Smooth muscle cell (in vitro differentiated cells): Measurements from ENCODE around the gene EHMT1. TPM values are rescaled to one million over a fixed set of nuclear protein-coding genes. Genes with fewer than 3 reads are reported as not detected.

Source experiments
- DNase-seq: peaks from one replicate; lab custom pipeline; 2025; ENCODE audit not compliant: unreplicated experiment; lab: John Stamatoyannopoulos, UW
- H2AFZ ChIP-seq: fragments of 200-600 bp; sonication (generic); 2 replicates; pipeline ENCODE4 v1.6.0; 2016; ENCODE audit warnings: antibody characterized with exemption, low read depth, mild to moderate bottlenecking
- H3F3A ChIP-seq: fragments of 200-600 bp; sonication (generic); 2 replicates; pipeline ENCODE4 v1.6.0; 2017; ENCODE audit warnings: antibody characterized with exemption, low read depth
- H3K27ac ChIP-seq: fragments of 200-600 bp; sonication (generic); 2 replicates; pipeline ENCODE4 v1.5.1; 2016; ENCODE audit warnings: low read depth, mild to moderate bottlenecking
- H3K27me3 ChIP-seq: fragments of 200-600 bp; sonication (generic); 2 replicates; pipeline ENCODE4 v1.6.1; 2016; ENCODE audit warnings: low read depth, mild to moderate bottlenecking
- H3K36me3 ChIP-seq: fragments of 200-600 bp; sonication (generic); 2 replicates; pipeline ENCODE4 v1.5.1; 2016; ENCODE audit warnings: low read depth
- H3K4me1 ChIP-seq: fragments of 200-600 bp; sonication (generic); 2 replicates; pipeline ENCODE4 v1.5.1; 2016; ENCODE audit warnings: low read depth
- H3K4me2 ChIP-seq: fragments of 200-600 bp; sonication (generic); 2 replicates; pipeline ENCODE4 v1.6.0; 2016; ENCODE audit warnings: mild to moderate bottlenecking
- H3K4me3 ChIP-seq: fragments of 200-600 bp; sonication (generic); 2 replicates; pipeline ENCODE4 v1.5.1; 2016; ENCODE audit warnings: mild to moderate bottlenecking
- H3K79me2 ChIP-seq: fragments of 200-600 bp; sonication (generic); 2 replicates; pipeline ENCODE4 v1.6.0; 2016; ENCODE audit warnings: low read depth, mild to moderate bottlenecking
- H3K9ac ChIP-seq: fragments of 200-600 bp; sonication (generic); 2 replicates; pipeline ENCODE4 v1.6.0; 2016; ENCODE audit warnings: low read depth
- H3K9me3 ChIP-seq: fragments of 200-600 bp; sonication (generic); replicated peaks from 2 replicates; pipeline ENCODE4 v1.5.1; 2016; ENCODE audit warnings: low read depth
- H4K20me1 ChIP-seq: fragments of 200-600 bp; sonication (generic); 2 replicates; pipeline ENCODE4 v1.6.0; 2016; ENCODE audit warnings: low read depth
- WGBS: methylation state at CpG from one replicate; pipeline ENCODE4 v1.1.7; 2016; ENCODE audit warnings: low lambda C conversion rate; 5-methylcytosine and 5-hydroxymethylcytosine counted together
- polyA plus RNA-seq: library from polyadenylated mRNA; unstranded; fragments of >200 nt; fragmentation: Nextera tagmentation; extraction: Ambion mirVana; gene quantifications from 2 replicates; pipeline ENCODE4 v1.2.1, GENCODE V29; 2016
- total RNA-seq: library from RNA; depleted of rRNA; stranded (reverse); fragments of >200 nt; gene quantifications from 2 replicates; pipeline ENCODE4 v1.2.3, GENCODE V29; 2014
- TF ChIP-seq, protein P1 (sequence below): fragments of 200-600 bp; sonication (generic); IDR thresholded peaks from 2 replicates; pipeline ENCODE4 v1.5.1; 2017; ENCODE audit warnings: borderline replicate concordance, mild to moderate bottlenecking, antibody characterized with exemption; ENCODE audit not compliant: insufficient read depth, poor library complexity, severe bottlenecking

EHMT1 gene
- total and polyA plus RNA-seq, 2 experiments from 2014 or later, result 23.1 to 34.1 TPM

DNA sequence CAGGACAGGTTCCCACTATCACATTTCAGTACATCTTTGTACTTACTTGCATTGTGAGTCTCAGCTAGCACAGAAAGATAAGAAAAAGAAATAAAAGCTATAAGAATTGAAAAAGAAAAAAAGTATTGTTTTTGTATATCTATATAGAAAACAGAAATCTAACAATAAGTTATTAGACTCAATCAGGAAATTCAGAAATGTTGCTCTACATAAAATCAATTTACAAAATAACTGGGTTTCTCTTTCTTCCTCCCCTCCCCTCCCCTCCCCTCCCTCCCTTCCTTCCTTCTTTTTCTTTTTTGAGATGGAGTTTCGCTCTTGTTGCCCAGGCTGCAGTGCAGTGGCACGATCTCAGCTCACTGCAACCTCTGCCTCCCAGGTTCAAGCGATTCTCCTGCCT, 251.6 kb downstream of the EHMT1 start:
- H3K36me3 ChIP-seq, result no peaks in the 10 kb centered on the region
- H3F3A ChIP-seq, result no peaks in the 10 kb centered on the region
- no peak overlapping the region for H3K4me3 ChIP-seq
- TF ChIP-seq, protein P1, sequence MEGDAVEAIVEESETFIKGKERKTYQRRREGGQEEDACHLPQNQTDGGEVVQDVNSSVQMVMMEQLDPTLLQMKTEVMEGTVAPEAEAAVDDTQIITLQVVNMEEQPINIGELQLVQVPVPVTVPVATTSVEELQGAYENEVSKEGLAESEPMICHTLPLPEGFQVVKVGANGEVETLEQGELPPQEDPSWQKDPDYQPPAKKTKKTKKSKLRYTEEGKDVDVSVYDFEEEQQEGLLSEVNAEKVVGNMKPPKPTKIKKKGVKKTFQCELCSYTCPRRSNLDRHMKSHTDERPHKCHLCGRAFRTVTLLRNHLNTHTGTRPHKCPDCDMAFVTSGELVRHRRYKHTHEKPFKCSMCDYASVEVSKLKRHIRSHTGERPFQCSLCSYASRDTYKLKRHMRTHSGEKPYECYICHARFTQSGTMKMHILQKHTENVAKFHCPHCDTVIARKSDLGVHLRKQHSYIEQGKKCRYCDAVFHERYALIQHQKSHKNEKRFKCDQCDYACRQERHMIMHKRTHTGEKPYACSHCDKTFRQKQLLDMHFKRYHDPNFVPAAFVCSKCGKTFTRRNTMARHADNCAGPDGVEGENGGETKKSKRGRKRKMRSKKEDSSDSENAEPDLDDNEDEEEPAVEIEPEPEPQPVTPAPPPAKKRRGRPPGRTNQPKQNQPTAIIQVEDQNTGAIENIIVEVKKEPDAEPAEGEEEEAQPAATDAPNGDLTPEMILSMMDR, result no peak
- H3K27ac ChIP-seq, result no peak overlapping the region
- WGBS, result 100% methylated on average over 1 of the region's 3 CpGs
- H3K79me2 ChIP-seq, result no peaks in the 10 kb centered on the region
- H3K4me2 ChIP-seq, result no peak overlapping the region
- H3K9me3 ChIP-seq, result no peaks in the 10 kb centered on the region
- H3K4me1 ChIP-seq, result no peaks in the 10 kb centered on the region
- H2AFZ ChIP-seq, result no peak overlapping the region
- H3K9ac ChIP-seq, result no peak overlapping the region
- H4K20me1 ChIP-seq, result no peaks in the 10 kb centered on the region
- DNase-seq, result no peak
- H3K27me3 ChIP-seq, result peaks cover 12% of the 10 kb centered on the region

DNA sequence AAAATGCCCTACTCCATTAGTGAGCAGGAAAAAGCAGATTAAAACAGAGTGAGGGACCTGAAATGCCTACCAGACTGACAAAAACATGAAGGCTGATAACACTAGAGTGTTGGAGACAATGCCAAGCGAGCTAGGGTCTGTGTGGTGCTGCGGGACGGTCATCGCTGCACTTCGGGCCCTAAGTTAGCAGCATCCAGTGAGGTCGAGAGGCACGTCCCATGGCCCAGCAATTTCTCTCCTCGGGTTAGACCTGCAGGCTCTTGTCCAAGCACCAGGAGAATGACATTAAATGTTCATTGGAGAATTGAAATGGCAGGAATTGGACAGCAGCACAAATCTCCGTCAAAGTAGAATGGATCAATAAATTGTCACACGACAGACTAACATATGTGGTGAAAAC, 253.5 kb downstream of the EHMT1 start:
- H3K4me2 ChIP-seq, result no peak overlapping the region
- no peak overlapping the region for H3K27ac ChIP-seq
- no peaks in the 10 kb centered on the region for H3K36me3 ChIP-seq
- TF ChIP-seq, protein P1, result no peak
- no peaks in the 10 kb centered on the region for H4K20me1 ChIP-seq
- H3K4me3 ChIP-seq, result no peak overlapping the region
- H2AFZ ChIP-seq, result no peak overlapping the region
- H3K9me3 ChIP-seq, result no peaks in the 10 kb centered on the region
- no peaks in the 10 kb centered on the region for H3K4me1 ChIP-seq
- no peak overlapping the region for H3K9ac ChIP-seq
- no peaks in the 10 kb centered on the region for H3K79me2 ChIP-seq
- peaks cover 31% of the 10 kb centered on the region for H3K27me3 ChIP-seq
- H3F3A ChIP-seq, result no peaks in the 10 kb centered on the region
- WGBS, result 90% methylated on average over 10 of the region's 10 CpGs
- DNase-seq, result no peak

DNA sequence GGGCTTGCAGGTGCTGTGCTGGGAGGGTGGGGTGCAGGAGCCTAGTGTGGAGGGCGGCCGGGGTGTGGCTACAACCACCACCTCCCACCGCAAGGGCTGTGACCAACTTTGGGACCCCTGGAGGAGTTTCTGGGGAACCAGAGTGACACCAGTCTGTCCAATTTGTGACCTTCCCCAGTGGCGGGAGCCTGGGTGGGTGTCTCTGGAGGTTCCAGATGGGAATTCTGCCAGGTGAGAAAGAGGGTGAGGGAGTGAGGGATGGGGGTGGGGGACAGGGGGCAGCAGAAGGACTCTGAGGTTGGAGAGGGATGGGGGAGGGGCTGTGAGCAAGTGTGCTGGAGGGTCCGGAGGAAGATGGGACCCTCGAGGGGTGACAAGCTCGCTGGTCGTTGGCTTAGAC, 254.6 kb downstream of the EHMT1 start:
- Histone ChIP-seq H3K9ac (no peak overlapping the region), H3K4me3 (no peak overlapping the region), H3K36me3 (no peaks in the 10 kb centered on the region), H3K9me3 (no peaks in the 10 kb centered on the region), H3K27me3 (peaks cover 36% of the 10 kb centered on the region), H3K27ac (no peak overlapping the region), H3K4me1 (peaks cover 3% of the 10 kb centered on the region), H3K79me2 (no peaks in the 10 kb centered on the region), H2AFZ (no peak overlapping the region), H3K4me2 (no peak overlapping the region), H3F3A (no peaks in the 10 kb centered on the region), H4K20me1 (no peaks in the 10 kb centered on the region)
- no peak for DNase-seq
- TF ChIP-seq, protein P1, result no peak
- WGBS, result 86% methylated on average over 7 of the region's 8 CpGs

DNA sequence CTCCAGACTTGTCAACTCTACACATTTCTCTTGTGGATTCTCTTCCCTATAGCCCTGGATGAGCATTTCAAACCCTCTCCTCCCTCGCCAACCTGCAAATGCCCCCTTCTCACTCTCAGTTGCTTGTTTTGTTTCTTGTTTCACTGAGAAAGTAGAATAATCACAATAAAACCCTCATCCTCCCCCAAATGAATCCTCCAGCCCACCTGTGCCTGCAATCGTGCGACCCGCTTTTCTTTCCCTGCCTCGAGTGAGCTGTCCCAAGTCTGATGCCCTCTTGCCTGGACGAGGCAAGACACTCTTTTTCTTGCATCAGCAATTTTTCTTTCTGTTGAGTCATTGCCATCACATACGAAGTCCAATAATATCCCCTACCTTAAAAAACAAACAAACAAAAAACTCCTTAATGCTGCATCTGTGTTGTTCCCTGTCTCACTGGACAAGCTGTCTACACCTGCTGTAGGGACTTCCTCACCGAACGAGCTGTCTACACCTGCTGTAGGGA, 255.1 kb downstream of the EHMT1 start:
- Histone ChIP-seq H3K27me3 (peaks cover 41% of the 10 kb centered on the region), H3K4me1 (peaks cover 4% of the 10 kb centered on the region), H3K36me3 (no peaks in the 10 kb centered on the region), H4K20me1 (no peaks in the 10 kb centered on the region), H2AFZ (no peak overlapping the region), H3F3A (no peaks in the 10 kb centered on the region), H3K4me3 (no peak overlapping the region), H3K4me2 (no peak overlapping the region), H3K79me2 (no peaks in the 10 kb centered on the region), H3K9ac (no peak overlapping the region), H3K27ac (no peak overlapping the region), H3K9me3 (no peaks in the 10 kb centered on the region)
- no peak for DNase-seq
- 91% methylated on average over 9 of the region's 9 CpGs for WGBS
- TF ChIP-seq, protein P1, result no peak
